C4-2B (cell line): Measurements from ENCODE around the gene GCSH.

Source experiments
- H3K27ac ChIP-seq: fragments of 450-650 bp; 2 replicates; pipeline ENCODE4 v1.5.1; 2017
- CTCF ChIP-seq: fragments of 450-650 bp; conservative IDR thresholded peaks from 2 replicates; pipeline ENCODE4 v1.5.1; 2017; ENCODE audit warnings: mild to moderate bottlenecking
- ZFX ChIP-seq: fragments of 450-650 bp; IDR thresholded peaks from 2 replicates; pipeline ENCODE4 v1.6.1; 2017

GCSH gene

GRCh38 chr16:81095953-81096714 lies at the start of gene GCSH:
Gene GCSH, minus strand, starts transcription at chr16:81096395. Its CDS starts 117 bp downstream, at chr16:81096278.
- peak within 1 kb of the TSS; percentile 96 for H3K27ac ChIP-seq
- TF ChIP-seq CTCF (no peak), ZFX (peak; percentile 85; the same call in 1 of the 2 replicates)

GRCh38 chr16:81143921-81144471 lies 47.8 kb upstream of the GCSH start:
- TF ChIP-seq CTCF (no peak), ZFX (no peak)
- no peak overlapping the region for H3K27ac ChIP-seq

GRCh38 chr16:81142864-81143263 lies 46.7 kb upstream of the GCSH start:
- H3K27ac ChIP-seq = no peak overlapping the region
- no peak for TF ChIP-seq CTCF
- TF ChIP-seq ZFX = no peak

- peak overlapping the region; percentile 29; the same call in 1 of the 2 replicates for H3K27ac ChIP-seq
- TF ChIP-seq CTCF (no peak), ZFX (no peak)
Measured at GRCh38 chr16:81140930-81141780, 45.0 kb upstream of the GCSH start.

- no peak overlapping the region for H3K27ac ChIP-seq
- TF ChIP-seq CTCF (no peak), ZFX (no peak)
Measured at GRCh38 chr16:81138831-81139557, 42.8 kb upstream of the GCSH start.

GRCh38 chr16:81137754-81138153 lies 41.6 kb upstream of the GCSH start:
- no peak overlapping the region; the same call in 1 of the 2 replicates for H3K27ac ChIP-seq
- TF ChIP-seq ZFX (no peak), CTCF (no peak)
